NCI-H2196 treated with DMSO at 0.1 percent for 48 hours (cell line): Measurements from ENCODE around the gene DHRS12.

ENCODE experiments used
- DNase-seq: peaks from one replicate; lab custom pipeline; 2025; ENCODE audit not compliant: unreplicated experiment; lab: John Stamatoyannopoulos, UW

DHRS12 gene

GRCh38 chr13:51811920-51812451 is 8.0 kb upstream of the DHRS12 start:
- no peak for DNase-seq

- no peak for DNase-seq
These were observed 7.1 kb upstream of the DHRS12 start for GRCh38 chr13:51811046-51811445.

- no peak for DNase-seq
These were observed 4.8 kb upstream of the DHRS12 start for GRCh38 chr13:51808811-51809210.

- no peak for DNase-seq
These were observed 3.1 kb upstream of the DHRS12 start for GRCh38 chr13:51807041-51807440.

GRCh38 chr13:51806566-51806965 is 2.6 kb upstream of the DHRS12 start:
- DNase-seq, result peak; percentile 25

DNA sequence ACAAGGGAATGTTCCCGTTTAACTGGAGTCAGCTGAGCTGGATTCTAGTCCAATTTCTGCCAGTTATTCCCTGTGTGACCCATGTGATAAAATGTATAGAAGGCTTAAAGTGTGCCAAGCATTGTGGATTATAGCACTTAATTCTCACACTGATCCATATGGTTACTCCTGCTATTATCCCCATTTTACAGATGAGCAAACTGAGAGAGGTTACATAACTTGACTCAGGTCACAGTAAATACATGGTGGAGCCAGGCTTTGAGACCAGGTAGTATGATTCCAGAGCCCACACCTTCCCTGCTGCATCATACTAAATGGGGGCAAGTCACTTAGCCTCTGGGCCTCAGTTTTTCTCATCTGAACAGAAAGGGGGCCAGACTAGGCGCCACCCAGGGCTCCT is 2.0 kb upstream of the DHRS12 start:
- DNase-seq, result no peak

GRCh38 chr13:51805313-51805712 is 1.4 kb upstream of the DHRS12 start:
- DNase-seq, result no peak

DNA sequence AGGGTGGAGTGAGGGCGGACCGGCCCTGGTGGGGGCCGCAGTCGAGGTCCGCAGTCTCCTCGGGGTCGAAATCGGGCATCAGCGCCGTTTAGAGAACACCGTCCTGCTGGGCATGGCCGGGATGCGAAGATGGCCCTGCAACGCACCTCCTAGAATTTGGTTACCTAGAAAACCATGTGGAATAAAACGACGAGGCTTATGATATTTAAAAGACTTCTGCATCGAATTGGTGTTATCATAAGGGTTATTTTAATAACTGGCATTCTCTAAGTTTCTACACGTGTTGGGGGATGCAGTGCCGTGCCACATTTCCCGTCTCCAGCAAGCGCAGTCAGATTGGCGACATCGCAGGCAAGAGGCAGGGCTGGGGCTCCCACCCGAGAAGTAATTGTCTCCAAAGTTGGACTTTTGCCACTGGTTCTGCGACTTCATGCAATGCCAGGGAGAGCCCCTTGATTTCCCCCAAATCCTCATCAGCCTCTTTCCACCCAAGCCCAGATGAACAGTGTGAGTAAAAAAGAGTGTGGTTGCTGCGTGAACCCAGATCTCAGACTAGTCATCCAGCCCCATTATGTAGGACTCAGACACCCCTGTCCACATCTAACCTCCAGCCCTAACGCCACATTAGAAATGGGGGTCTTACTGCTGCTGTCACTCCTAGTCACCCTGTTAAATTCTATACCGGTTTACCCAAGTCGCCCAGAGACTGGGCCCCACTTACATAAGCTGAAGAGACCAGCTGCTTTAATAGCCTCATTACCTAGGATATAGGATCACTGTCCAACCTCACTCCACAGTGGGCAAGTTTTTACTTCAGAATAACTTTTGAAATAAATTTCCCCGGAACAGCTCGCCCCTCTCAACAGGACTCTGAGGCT is 571 bp upstream of the DHRS12 start:
- DNase-seq, result no peak

GRCh38 chr13:51802631-51803418 is 1.1 kb downstream of the DHRS12 start:
- DNase-seq, result no peak

DNA sequence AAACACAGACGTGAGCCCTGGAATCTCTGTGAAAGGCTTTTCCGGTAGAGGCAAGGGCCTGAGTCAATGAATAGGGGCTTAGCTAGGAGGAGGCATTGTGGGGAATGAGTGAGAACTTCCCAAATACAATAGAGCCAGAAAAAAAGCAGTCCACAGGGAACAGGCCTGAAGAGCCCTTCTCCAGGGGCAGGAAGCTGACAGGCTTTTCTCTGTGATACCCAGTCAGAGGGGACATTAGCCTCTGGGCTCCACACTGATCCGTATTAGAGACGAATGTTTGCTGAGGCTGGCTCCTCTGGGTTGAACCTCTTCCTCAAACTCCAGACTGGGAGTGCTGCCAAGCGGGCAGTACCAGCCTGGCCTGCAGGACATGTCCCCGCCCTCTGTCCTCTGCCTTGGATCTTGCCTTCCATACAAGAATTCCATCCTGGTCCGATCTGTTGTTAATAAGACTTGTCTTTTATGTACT is 2.3 kb downstream of the DHRS12 start:
- peak; percentile 5 for DNase-seq

- DNase-seq, result no peak
These were observed 3.5 kb downstream of the DHRS12 start for GRCh38 chr13:51800486-51800885.

DNA sequence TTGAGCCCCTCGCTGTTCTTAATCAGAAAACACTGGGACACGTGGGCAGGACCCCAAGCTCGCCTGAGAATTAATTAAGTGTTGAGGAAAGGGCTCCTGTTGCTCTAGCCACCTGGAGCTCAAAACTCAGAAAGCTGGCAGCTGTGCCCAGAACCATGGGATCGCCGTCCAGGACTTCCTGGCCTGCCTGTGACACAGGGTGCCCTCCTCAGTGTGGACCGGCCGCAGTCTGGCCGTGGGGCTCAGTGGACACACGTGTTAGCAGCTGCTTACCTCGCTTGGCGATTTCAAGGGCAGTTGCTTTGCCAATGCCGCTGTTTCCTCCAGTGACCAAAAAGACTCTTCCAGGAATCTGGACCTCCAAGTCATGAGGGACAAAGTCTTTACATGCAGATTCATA is 4.7 kb downstream of the DHRS12 start:
- no peak for DNase-seq

DNA sequence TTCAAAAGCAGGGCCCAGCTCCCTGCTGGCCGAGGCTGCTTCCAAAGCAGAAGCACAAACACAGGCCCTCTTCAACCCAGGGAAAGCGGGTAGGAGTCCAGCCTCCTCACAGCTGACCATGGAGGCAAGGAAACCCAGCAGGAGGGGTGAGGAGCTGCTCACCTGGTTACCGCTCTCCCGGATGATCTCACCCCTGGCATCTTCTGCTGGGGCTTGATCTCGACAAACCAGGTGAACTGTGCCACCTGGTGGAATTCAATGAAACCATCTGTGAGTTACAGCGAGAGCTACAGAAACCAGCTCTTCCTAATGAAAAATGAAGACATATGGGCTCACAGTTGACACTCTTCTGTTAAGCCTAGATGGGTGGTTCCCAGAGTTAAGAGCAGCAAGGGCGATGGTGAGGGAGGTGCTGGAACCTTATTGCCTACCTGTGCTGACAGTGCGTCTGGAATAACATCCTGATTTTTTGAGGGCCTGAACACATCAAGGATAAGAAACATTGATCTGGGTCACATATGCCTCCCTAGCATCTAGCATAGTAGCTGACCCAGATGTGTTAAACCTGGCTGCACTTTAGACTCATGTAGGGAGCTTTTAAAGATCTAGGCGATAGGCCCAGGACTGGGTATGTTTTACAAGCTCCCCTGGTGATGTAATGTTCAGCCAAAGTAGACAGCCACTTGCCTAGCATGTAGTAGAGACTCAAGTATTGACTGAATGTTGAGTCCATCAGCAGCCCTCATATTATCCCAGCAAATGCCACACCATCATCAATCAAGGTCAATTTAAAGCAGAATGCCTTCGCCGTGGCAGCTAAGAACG is 6.1 kb downstream of the DHRS12 start:
- peak; percentile 57 for DNase-seq

DNA sequence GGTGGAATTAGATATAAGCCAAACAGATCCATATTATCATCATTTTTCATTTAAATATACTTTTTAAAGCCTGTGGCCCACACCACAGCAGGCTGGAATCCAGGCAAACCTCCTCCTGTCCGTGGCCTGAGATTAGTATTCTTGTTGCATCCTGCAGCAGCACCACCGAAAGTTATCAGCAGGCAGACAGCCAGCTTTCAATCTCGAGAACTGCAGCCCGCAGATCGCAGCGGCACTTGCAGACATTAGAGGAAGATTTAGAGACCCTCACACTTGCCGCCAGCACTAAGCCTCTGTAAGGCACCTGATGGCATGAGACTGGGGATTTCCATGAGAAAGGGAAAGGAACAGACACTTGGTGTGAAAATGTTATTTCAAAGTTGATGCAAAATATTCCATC is 7.4 kb downstream of the DHRS12 start:
- DNase-seq, result no peak

GRCh38 chr13:51795419-51795818 is 8.5 kb downstream of the DHRS12 start:
- DNase-seq, result no peak

DNA sequence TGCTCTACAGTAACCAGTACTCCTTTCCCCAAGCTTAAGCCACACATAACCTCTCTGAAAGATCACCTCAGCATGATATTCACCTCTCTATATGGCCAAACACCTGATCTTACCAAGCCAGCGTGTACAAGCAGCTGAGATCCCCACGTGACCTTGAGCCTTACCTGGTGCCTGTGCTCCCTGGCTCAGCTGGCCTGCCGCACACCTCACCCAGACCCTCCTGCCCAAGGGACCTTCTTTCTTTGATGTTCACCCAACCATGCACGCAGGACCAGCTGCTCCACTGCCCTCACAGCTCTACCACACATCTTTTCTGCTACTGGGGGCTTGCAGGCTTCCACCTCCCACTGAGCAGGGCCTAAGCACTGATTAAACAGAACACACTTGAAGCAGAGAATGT is 9.0 kb downstream of the DHRS12 start:
- DNase-seq, result no peak

- DNase-seq, result no peak
These were observed 10.2 kb downstream of the DHRS12 start for GRCh38 chr13:51793570-51794271.

GRCh38 chr13:51786425-51787265 is 17.3 kb downstream of the DHRS12 start:
- DNase-seq, result no peak

DNA sequence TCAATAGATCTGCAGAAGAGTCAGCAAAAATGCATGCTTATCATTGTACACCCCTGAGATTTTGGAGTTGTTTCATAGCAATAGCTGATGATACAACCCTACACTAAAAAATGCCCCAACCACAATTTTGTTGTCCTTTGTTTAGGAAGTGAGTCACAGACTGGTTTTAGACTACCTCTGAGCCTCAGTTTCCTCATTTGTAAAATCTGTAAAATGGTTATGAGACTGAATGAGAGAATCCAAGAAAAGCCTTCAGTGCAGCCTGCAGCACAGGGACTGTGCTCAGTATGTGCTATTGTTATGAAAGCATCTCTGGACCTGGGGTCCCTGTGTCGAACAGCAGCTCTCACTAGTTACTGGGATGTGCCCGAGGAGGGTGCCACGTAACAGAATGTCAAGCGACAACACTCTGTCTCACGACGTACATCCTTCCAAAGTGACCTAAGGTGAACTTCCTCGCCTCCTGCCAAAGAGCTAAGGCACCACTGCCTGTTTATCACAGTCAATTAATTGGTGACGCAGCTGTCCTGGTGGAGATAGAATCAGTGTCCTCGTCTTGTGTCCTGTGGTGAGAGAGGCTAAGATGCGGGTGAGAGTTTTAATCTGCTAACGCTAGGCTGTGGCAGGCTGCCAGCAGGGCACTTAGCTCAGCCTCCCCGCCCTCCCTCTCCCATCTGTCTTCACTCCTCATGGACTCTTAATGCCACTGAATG is 18.1 kb downstream of the DHRS12 start:
- DNase-seq, result peak; percentile 7
